ENCODE measurements around the gene CTDSP2. TPM values are rescaled to one million over a fixed set of nuclear protein-coding genes. Genes with fewer than 3 reads are reported as not detected.

The CTDSP2 gene
- total RNA-seq, 1 donor from 2014 or later: 87.1 TPM

GRCh38 chr12:57771236-57771872, 75.2 kb downstream of the CTDSP2 start:
- DNase-seq (ENCODE audit: low read depth): peak; percentile 86
- FAIRE-seq: no peak
- Histone ChIP-seq H4K20me1 (ENCODE audit: insufficient read depth, low read length) (no peaks in the 10 kb centered on the region), H3K4me1 (ENCODE audit: insufficient read depth, low read length) (peaks cover 18% of the 10 kb centered on the region), H3K79me2 (ENCODE audit: insufficient read depth, low read length) (peaks cover 16% of the 10 kb centered on the region), H3K36me3 (ENCODE audit: insufficient read depth, low read length) (peaks cover 2% of the 10 kb centered on the region), H3K9me3 (ENCODE audit: insufficient read depth, low read depth, low read length) (no peaks in the 10 kb centered on the region), H3K4me2 (ENCODE audit: low read length) (peak overlapping the region; percentile 95), H3K9ac (ENCODE audit: low read length) (peak overlapping the region; percentile 97), H3K27ac (ENCODE audit: low read depth, low read length) (peak overlapping the region; percentile 96), H2AFZ (ENCODE audit: low read depth, low read length) (peak overlapping the region; percentile 97), H3K4me3 (ENCODE audit: insufficient read depth, low read depth, low read length) (peak overlapping the region; percentile 85), H3K27me3 (ENCODE audit: insufficient read depth, low read length) (peaks cover 6% of the 10 kb centered on the region)
- TF ChIP-seq CTCF (IDR thresholded peaks at IDR 0.05; ENCODE audit: insufficient read depth, low read depth, low read length): no peak
- no peak for TF ChIP-seq EZH2 (IDR thresholded peaks at IDR 0.05; ENCODE audit: insufficient read depth, low read length)
- H3K27me3 Mint-ChIP-seq (ENCODE audit: low read depth, unreplicated experiment): peaks cover 15% of the 10 kb centered on the region
- H3K4me1 Mint-ChIP-seq (ENCODE audit: low read depth, unreplicated experiment): peaks cover 9% of the 10 kb centered on the region
- peaks cover 18% of the 10 kb centered on the region for H3K36me3 Mint-ChIP-seq (ENCODE audit: low read depth, unreplicated experiment)
- peak overlapping the region; percentile 86 for H3K4me3 Mint-ChIP-seq (ENCODE audit: unreplicated experiment)
- peak overlapping the region; percentile 99 for H3K27ac Mint-ChIP-seq (ENCODE audit: unreplicated experiment)
- no peaks in the 10 kb centered on the region for H3K9me3 Mint-ChIP-seq (ENCODE audit: unreplicated experiment)

DNA sequence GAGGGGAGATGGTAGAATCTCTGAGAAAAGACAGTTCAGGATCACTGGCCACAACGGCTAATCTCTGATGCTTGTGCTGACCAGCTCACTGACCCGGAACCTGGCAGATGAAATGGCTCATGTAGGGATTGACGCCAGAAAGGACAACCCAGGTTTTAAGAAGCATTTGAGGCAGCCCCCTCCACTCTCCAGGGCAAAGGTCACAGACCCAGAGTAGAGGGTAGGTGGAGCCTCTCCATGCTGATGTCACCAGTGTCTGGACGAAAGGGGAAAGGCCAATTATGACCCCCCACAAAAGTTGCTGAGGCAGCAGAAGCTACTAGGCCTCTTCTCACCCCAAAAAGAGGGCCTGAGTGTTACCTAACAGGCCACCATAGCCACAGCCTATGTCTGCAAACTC, 75.8 kb downstream of the CTDSP2 start:
- H3K27ac Mint-ChIP-seq (ENCODE audit: unreplicated experiment): peak overlapping the region; percentile 26
- no peaks in the 10 kb centered on the region for H4K20me1 ChIP-seq (ENCODE audit: insufficient read depth, low read length)
- no peaks in the 10 kb centered on the region for H3K9me3 ChIP-seq (ENCODE audit: insufficient read depth, low read depth, low read length)
- H3K4me3 ChIP-seq (ENCODE audit: insufficient read depth, low read depth, low read length): peak overlapping the region; percentile 85
- peaks cover 11% of the 10 kb centered on the region for H3K4me1 Mint-ChIP-seq (ENCODE audit: low read depth, unreplicated experiment)
- peaks cover 24% of the 10 kb centered on the region for H3K4me1 ChIP-seq (ENCODE audit: insufficient read depth, low read length)
- peaks cover 2% of the 10 kb centered on the region for H3K36me3 ChIP-seq (ENCODE audit: insufficient read depth, low read length)
- H3K4me3 Mint-ChIP-seq (ENCODE audit: unreplicated experiment): peak overlapping the region; percentile 76
- H3K27me3 ChIP-seq (ENCODE audit: insufficient read depth, low read length): peaks cover 13% of the 10 kb centered on the region
- no peak overlapping the region for H2AFZ ChIP-seq (ENCODE audit: low read depth, low read length)
- TF ChIP-seq EZH2 (IDR thresholded peaks at IDR 0.05; ENCODE audit: insufficient read depth, low read length) (no peak), CTCF (IDR thresholded peaks at IDR 0.05; ENCODE audit: insufficient read depth, low read depth, low read length) (no peak)
- peaks cover 16% of the 10 kb centered on the region for H3K36me3 Mint-ChIP-seq (ENCODE audit: low read depth, unreplicated experiment)
- no peak for FAIRE-seq
- no peak for DNase-seq (ENCODE audit: low read depth)
- peak overlapping the region; percentile 97 for H3K9ac ChIP-seq (ENCODE audit: low read length)
- H3K27me3 Mint-ChIP-seq (ENCODE audit: low read depth, unreplicated experiment): peaks cover 17% of the 10 kb centered on the region
- H3K9me3 Mint-ChIP-seq (ENCODE audit: unreplicated experiment): no peaks in the 10 kb centered on the region
- no peak overlapping the region for H3K27ac ChIP-seq (ENCODE audit: low read depth, low read length)
- peak overlapping the region; percentile 95 for H3K4me2 ChIP-seq (ENCODE audit: low read length)
- peaks cover 16% of the 10 kb centered on the region for H3K79me2 ChIP-seq (ENCODE audit: insufficient read depth, low read length)

Small RNA genes lying within 50 kb of the gene (microRNA-seq; reads per million reads assigned to microRNA genes)
- 199 reads per million, percentile 71 among the genes with 10 or more reads in this experiment for gene MIR26A2

Other genes with a start within 250 kb of the CTDSP2 start
- 18.3 and 20.8 TPM in 2 replicates for gene DTX3, start 241.9 kb downstream of the CTDSP2 start, total RNA-seq
- gene ARHGEF25, start 235.3 kb downstream of the CTDSP2 start, total RNA-seq: 16.8 and 24.5 TPM in 2 replicates
- gene B4GALNT1, start 213.5 kb downstream of the CTDSP2 start, total RNA-seq: 2.5 and 2.6 TPM in 2 replicates
- 194 and 215 TPM in 2 replicates for gene OS9, start 152.6 kb downstream of the CTDSP2 start, total RNA-seq
- gene AGAP2, start 108.0 kb downstream of the CTDSP2 start, total RNA-seq: 0.14 and 0.17 TPM in 2 replicates
- 18.6 and 22.9 TPM in 2 replicates for gene TSPAN31, start 101.7 kb downstream of the CTDSP2 start, total RNA-seq
- 113 and 133 TPM in 2 replicates for gene CDK4, start 94.4 kb downstream of the CTDSP2 start, total RNA-seq
- gene MARCHF9, start 91.6 kb downstream of the CTDSP2 start, total RNA-seq: 11.3 and 13.0 TPM in 2 replicates
- 1.5 TPM in 2 replicates for gene CYP27B1, start 79.7 kb downstream of the CTDSP2 start, total RNA-seq
- 21.1 and 25.7 TPM in 2 replicates for gene METTL1, start 74.6 kb downstream of the CTDSP2 start, total RNA-seq
- 8.1 and 11.6 TPM in 2 replicates for gene EEF1AKMT3, start 74.1 kb downstream of the CTDSP2 start, total RNA-seq
- gene TSFM, start 63.9 kb downstream of the CTDSP2 start, total RNA-seq: 26.6 and 30.0 TPM in 2 replicates
- gene AVIL, start 28.0 kb downstream of the CTDSP2 start, total RNA-seq: 2.5 and 3.2 TPM in 2 replicates
- 3.2 and 3.4 TPM in 2 replicates for gene ATP23, start 94.8 kb upstream of the CTDSP2 start, total RNA-seq